ENCODE data around the gene MLXIPL.
A peak's percentile ranks its signal among the peaks of the same experiment; 100 is the strongest.
"Not testable (repeated sequence)": the region's sequence is repeated elsewhere in the genome, so short reads cannot be mapped to it uniquely, and the experiment has no call there.

Gene MLXIPL

GRCh38 chr7:73645643-73646174, 21.4 kb upstream of the MLXIPL start:
- peak in 2 of 3 donors; percentile 19 to 33 for DNase-seq

DNA sequence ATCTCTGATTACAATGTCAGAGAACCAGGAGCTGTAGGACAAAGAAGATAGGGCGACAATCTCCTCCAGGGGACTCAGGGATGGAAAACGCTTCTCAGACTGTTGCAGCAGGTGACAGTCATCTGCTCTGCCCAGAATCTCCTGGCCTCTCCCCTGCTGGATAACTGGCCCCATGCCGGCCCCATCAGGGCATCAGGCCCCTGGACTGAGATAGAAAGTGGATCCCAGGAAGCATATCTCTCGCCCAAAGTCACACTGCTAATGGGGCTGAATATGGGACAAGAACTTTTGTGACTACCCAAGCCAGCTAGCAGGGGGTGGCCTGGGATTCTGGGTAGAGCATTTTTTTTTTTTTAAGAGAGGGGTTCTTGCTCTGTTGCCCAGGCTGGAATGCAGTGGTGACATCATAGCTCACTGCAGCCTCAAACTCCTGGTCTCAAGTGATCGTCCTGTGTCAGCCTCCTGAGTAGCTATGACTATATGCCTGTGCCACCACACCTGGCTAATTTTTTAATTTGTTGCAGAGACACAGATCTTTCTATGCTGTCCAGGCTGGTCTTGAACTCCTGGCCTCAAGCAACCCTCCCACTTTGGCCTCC, 20.5 kb upstream of the MLXIPL start:
- DNase-seq, result no peak

- no peak for DNase-seq
Observed at GRCh38 chr7:73642834-73643233, 18.5 kb upstream of the MLXIPL start.

- peak; percentile 30 to 53 (median 46) for DNase-seq
Observed at GRCh38 chr7:73638911-73639310, 14.6 kb upstream of the MLXIPL start.

- DNase-seq, result no peak
Observed at GRCh38 chr7:73635428-73636200, 11.3 kb upstream of the MLXIPL start.

DNA sequence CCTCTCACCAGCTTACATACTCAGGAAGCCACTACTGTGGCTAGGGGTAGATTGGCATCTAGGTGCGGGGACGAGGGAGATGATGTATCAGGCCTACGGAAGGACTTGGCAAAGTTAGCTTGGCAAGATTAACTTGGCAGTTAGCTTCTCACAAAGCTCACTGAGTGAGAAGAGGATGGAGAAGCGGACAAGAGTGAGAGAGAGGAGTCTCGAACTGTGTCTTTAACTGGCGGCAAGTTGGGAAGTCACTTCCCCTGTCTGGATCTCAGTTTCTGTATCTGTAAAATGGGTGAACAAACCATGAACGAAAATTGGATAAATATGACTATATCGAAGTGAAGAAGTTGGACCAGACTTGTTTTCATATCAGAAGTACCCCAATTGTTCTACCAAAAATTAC, 9.5 kb upstream of the MLXIPL start:
- no peak for DNase-seq

DNA sequence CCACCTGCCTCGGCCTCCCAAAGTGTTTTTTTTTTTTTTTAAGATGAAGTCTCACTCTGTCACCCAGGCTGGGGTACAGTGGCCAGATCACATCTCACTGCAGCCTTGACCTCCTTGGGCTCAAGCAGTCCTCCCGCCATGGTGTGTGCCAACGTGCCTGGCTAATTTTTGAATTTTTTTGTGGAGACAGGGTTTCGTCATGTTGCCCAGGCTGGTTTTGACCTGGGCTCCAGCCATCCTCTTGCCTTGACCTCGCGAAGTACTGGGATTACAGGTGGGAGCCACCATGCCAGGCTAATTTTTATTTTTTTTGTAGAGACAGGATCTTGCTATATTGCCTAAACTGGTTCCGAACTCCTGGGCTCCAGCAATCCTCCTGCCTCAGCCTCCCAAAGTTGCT, 9.0 kb upstream of the MLXIPL start:
- no peak for DNase-seq

DNA sequence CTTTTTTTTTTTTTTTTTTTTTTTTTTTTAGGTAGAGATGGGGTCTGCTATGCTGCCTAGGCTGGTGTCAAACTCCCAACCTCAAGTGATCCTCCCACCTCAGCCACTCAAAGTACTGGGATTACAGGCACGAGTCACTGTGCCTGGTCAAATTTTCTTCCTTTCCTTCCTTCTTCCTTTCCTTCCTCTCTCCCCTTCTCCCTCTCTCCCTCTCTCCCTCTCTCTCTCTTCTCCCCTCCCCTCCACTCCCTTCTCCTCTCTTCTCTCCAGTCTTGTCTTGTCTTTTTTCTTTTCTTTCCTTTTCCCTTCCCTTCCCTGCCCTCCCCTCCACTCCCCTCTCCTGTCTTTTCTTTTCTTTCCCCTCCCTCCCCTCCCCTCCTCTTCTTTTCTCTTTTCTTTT, 7.2 kb upstream of the MLXIPL start:
- DNase-seq, result no peak

- DNase-seq, result no peak
Observed at GRCh38 chr7:73628504-73628903, 4.2 kb upstream of the MLXIPL start.

GRCh38 chr7:73626814-73627213, 2.5 kb upstream of the MLXIPL start:
- no peak for DNase-seq

GRCh38 chr7:73625276-73625675, 954 bp upstream of the MLXIPL start:
- DNase-seq, result no peak

DNA sequence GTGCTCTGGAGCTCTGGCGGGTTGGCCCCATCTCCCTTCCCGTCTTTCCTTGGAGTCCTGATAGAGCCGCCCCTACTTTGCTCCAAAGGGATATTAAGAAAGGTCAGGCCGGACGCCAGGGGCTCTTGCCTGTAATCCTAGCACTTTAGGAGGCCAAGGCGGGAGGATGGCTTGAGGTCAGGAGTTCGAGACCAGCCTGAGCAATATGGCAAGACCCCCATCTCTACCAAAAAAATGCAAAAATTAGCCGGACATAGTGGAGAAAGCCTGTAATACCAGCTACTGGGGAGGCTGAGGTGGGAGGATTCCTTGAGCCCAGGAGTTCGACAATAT, 313 bp upstream of the MLXIPL start:
- DNase-seq, result no peak

GRCh38 chr7:73622909-73623797, 1.2 kb downstream of the MLXIPL start:
- DNase-seq, result no peak

DNA sequence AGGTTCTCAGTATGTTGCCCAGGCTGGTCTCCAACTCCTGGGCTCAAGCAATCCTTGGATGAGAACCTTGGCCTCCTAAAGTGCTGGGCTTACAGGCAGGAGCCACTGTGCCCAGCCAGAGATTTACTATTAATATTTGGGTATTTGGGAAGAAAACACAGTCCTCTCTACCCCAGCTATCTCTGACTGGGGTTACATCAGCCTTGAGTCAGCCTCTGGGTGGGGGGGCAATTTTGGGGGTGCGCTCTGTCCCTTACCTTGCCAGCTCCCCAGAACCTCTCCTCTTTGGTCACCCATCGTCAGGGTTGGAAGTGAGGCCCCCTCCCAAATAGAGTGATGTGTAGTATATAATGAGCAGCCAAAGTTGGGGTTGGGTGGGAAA, 1.8 kb downstream of the MLXIPL start:
- DNase-seq, result no peak

DNA sequence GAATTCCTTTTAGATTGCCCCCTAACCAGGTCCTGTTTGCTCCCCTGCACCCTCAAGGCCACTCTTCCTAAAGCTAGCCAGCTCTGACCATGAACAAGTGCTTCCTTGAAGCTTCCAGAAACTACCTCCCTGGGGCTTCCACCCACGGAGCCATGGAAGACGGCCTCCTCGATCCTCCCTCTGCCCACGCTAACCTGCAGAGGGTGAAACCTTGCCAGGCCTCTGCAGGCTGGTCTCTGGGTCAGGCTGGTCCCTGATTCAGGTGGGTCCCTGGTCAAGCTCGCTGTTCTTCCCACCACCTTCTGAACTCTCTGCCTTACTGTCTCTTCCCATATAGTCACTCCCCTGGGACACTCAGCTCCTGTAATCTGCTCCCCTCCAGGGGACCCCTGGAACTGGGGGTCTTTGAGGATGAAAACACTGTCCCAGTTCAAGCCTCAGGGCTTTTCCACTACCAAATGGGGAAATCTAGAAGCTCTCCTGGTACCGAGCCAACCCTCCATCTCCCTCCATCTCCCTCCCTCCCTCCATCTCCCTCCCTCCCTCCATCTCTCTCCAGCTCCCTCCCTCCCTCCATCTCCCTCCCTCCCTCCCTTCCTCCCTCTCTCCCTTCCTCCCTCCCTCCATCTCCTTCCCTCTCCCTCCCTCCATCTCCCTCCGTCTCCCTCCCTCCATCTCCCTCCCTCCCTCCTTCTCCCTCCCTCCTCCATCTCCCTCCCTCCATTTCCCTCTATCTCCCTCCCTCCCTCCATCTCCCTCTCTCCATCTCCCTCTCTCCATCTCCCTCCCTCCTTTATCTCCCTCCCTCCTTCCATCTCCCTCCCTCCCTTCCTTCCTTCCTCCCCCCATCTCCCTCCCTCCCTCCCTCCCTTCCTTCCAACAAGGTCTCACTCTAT, 2.9 kb downstream of the MLXIPL start:
- no peak for DNase-seq

GRCh38 chr7:73619394-73619793, 4.9 kb downstream of the MLXIPL start:
- not testable (repeated sequence) for DNase-seq

GRCh38 chr7:73618538-73618937, 5.8 kb downstream of the MLXIPL start:
- DNase-seq, result no peak

DNA sequence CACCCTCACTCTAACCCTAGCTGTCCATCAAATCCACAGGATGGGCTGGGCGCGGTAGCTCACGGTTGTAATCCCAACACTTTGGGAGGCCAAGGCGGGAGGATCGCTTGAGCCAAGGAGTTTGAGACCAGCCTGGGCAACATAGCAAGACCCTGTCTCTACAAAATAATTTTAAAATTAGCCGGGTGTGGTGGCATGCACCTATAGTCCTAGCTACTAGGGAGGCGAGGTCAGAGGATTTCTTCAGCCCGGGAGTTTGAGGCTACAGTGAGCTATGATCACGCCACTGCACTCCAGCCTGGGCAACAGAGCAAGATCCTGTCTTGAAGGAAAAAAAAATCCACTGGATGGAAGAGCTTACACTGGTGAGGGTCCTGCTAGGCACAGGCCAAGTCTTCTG, 6.8 kb downstream of the MLXIPL start:
- DNase-seq, result not testable (repeated sequence)

DNA sequence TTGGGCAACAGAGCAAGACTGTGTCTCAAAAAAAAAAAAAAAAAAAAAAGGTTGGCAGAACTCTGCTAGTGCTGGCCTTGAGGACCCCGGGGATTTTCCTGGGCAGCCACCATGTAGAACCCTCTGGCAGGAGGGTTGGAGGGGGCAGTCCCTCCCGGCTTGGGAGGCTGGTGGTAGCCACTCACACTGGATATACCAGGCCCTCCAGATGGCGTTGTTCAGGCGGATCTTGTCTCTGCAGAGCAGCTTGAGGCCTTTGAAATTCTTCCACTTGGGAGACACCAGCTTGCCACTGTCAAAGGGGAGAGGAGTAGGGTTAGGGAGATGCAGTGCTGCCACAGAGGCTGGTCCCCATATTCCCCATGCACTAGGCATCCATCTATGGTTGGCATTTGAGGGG, 8.4 kb downstream of the MLXIPL start:
- DNase-seq, result peak in 1 of 3 donors; percentile 32

- DNase-seq, result not testable (repeated sequence)
Observed at GRCh38 chr7:73614937-73615336, 9.4 kb downstream of the MLXIPL start.

- no peak for DNase-seq
Observed at GRCh38 chr7:73613954-73614735, 10.2 kb downstream of the MLXIPL start.
